ENCODE measurements around the gene RCSD1.

Gene RCSD1

GRCh38 chr1:167631936-167632614, 2.0 kb downstream of the RCSD1 start:
- peak overlapping the region; percentile 97 to 100 (median 100) for H3K9ac ChIP-seq
- peak in 1 of 11 experiments; percentile 14; a peak in 1 of 22 replicates for TF ChIP-seq Cebpa-rat (IDR thresholded peaks at IDR 0.05)
- peak overlapping the region; percentile 96 to 100 (median 100) for H3K27ac ChIP-seq
- H3K4me2 ChIP-seq: peak overlapping the region; percentile 94 to 99 (median 97)
- peaks cover 38 to 64% (median 59%) of the 10 kb centered on the region in 11 experiments for H3K36me3 ChIP-seq
- no peaks in the 10 kb centered on the region for H3K27me3 ChIP-seq
- no peaks in the 10 kb centered on the region for H3K9me3 ChIP-seq (replicated peaks in 1 of 11)
- H4K20me1 ChIP-seq: peaks cover 31 to 50% (median 40%) of the 10 kb centered on the region in 11 experiments
- H3K4me1 ChIP-seq: peaks cover 67 to 88% (median 76%) of the 10 kb centered on the region in 10 experiments
- H3K4me3 ChIP-seq: peak overlapping the region; percentile 86 to 98 (median 92)

- Histone ChIP-seq H3K9me3 (replicated peaks in 1 of 11) (no peaks in the 10 kb centered on the region), H3K27ac (peak overlapping the region; percentile 96 to 100 (median 100); a peak in 21 of 22 replicates), H3K4me3 (peak overlapping the region; percentile 86 to 98 (median 92)), H3K36me3 (peaks cover 51 to 77% (median 72%) of the 10 kb centered on the region in 11 experiments), H3K4me2 (peak overlapping the region; percentile 94 to 99 (median 97)), H3K4me1 (peaks cover 67 to 88% (median 76%) of the 10 kb centered on the region in 10 experiments), H3K27me3 (no peaks in the 10 kb centered on the region), H3K9ac (peak overlapping the region; percentile 97 to 100 (median 100)), H4K20me1 (peaks cover 44 to 63% (median 53%) of the 10 kb centered on the region in 11 experiments)
- TF ChIP-seq Cebpa-rat (IDR thresholded peaks at IDR 0.05): no peak
Observed at GRCh38 chr1:167633258-167633944, 3.4 kb downstream of the RCSD1 start.

GRCh38 chr1:167634435-167634834, 4.4 kb downstream of the RCSD1 start:
- H3K27me3 ChIP-seq: no peaks in the 10 kb centered on the region
- peak overlapping the region; percentile 86 to 98 (median 92) for H3K4me3 ChIP-seq
- H3K36me3 ChIP-seq: peaks cover 60 to 87% (median 80%) of the 10 kb centered on the region in 11 experiments
- peaks cover 55 to 72% (median 63%) of the 10 kb centered on the region in 11 experiments for H4K20me1 ChIP-seq
- peaks cover 67 to 88% (median 74%) of the 10 kb centered on the region in 10 experiments for H3K4me1 ChIP-seq
- peak overlapping the region; percentile 40 to 100 (median 100); a peak in 21 of 22 replicates for H3K27ac ChIP-seq
- no peak for TF ChIP-seq Cebpa-rat (IDR thresholded peaks at IDR 0.05)
- peak overlapping the region; percentile 94 to 99 (median 97) for H3K4me2 ChIP-seq
- H3K9me3 ChIP-seq (replicated peaks in 1 of 11): no peaks in the 10 kb centered on the region
- peak overlapping the region; percentile 97 to 100 (median 100); a peak in 21 of 22 replicates for H3K9ac ChIP-seq

GRCh38 chr1:167635156-167635648, 5.2 kb downstream of the RCSD1 start:
- Histone ChIP-seq H3K9ac (peak overlapping the region; percentile 43 to 100 (median 100); a peak in 20 of 22 replicates), H4K20me1 (peaks cover 62 to 80% (median 71%) of the 10 kb centered on the region in 11 experiments), H3K4me2 (peak overlapping the region; percentile 91 to 99 (median 97)), H3K4me3 (peak overlapping the region in 9 of 10 experiments; percentile 15 to 98 (median 91); a peak in 15 of 20 replicates), H3K27me3 (no peaks in the 10 kb centered on the region), H3K9me3 (replicated peaks in 1 of 11) (no peaks in the 10 kb centered on the region), H3K4me1 (peaks cover 72 to 91% (median 77%) of the 10 kb centered on the region in 10 experiments), H3K36me3 (peaks cover 68 to 95% (median 88%) of the 10 kb centered on the region in 11 experiments), H3K27ac (peak overlapping the region; percentile 13 to 100 (median 100); a peak in 21 of 22 replicates)
- no peak for TF ChIP-seq Cebpa-rat (IDR thresholded peaks at IDR 0.05)

- peak overlapping the region; percentile 43 to 100 (median 100); a peak in 20 of 22 replicates for H3K9ac ChIP-seq
- H3K4me2 ChIP-seq: peak overlapping the region; percentile 91 to 99 (median 97)
- H3K4me3 ChIP-seq: peak overlapping the region in 9 of 10 experiments; percentile 15 to 98 (median 91); a peak in 16 of 20 replicates
- H4K20me1 ChIP-seq: peaks cover 70 to 87% (median 78%) of the 10 kb centered on the region in 11 experiments
- peaks cover 75 to 100% (median 94%) of the 10 kb centered on the region in 11 experiments for H3K36me3 ChIP-seq
- peaks cover 79 to 99% (median 83%) of the 10 kb centered on the region in 10 experiments for H3K4me1 ChIP-seq
- no peaks in the 10 kb centered on the region for H3K9me3 ChIP-seq (replicated peaks in 1 of 11)
- TF ChIP-seq Cebpa-rat (IDR thresholded peaks at IDR 0.05): no peak
- H3K27ac ChIP-seq: peak overlapping the region; percentile 13 to 100 (median 100); a peak in 21 of 22 replicates
- no peaks in the 10 kb centered on the region for H3K27me3 ChIP-seq
Observed at GRCh38 chr1:167635941-167636340, 5.9 kb downstream of the RCSD1 start.

- Histone ChIP-seq H3K4me1 (peaks cover 85 to 100% (median 98%) of the 10 kb centered on the region in 10 experiments), H4K20me1 (peaks cover 91 to 100% (median 98%) of the 10 kb centered on the region in 11 experiments), H3K36me3 (peaks cover 96 to 100% (median 99%) of the 10 kb centered on the region in 11 experiments), H3K27me3 (no peaks in the 10 kb centered on the region), H3K4me2 (peak overlapping the region; percentile 91 to 99 (median 97)), H3K4me3 (peak overlapping the region in 2 of 10 experiments; percentile 29 to 91; a peak in 2 of 20 replicates), H3K9me3 (replicated peaks in 1 of 11) (no peaks in the 10 kb centered on the region), H3K9ac (peak overlapping the region in 7 of 11 experiments; percentile 5 to 100 (median 39); a peak in 7 of 22 replicates), H3K27ac (peak overlapping the region; percentile 13 to 100 (median 100); a peak in 16 of 22 replicates)
- no peak; a peak in 1 of 22 replicates for TF ChIP-seq Cebpa-rat (IDR thresholded peaks at IDR 0.05)
Observed at GRCh38 chr1:167638064-167638463, 8.0 kb downstream of the RCSD1 start.

GRCh38 chr1:167640051-167640450, 10.0 kb downstream of the RCSD1 start:
- Histone ChIP-seq H3K36me3 (peaks cover 97 to 100% (median 100%) of the 10 kb centered on the region in 11 experiments), H3K4me2 (peak overlapping the region in 9 of 11 experiments; percentile 15 to 98 (median 77); a peak in 15 of 22 replicates), H3K4me3 (peak overlapping the region in 1 of 10 experiments; percentile 8; a peak in 2 of 20 replicates), H3K9me3 (replicated peaks in 1 of 11) (no peaks in the 10 kb centered on the region), H4K20me1 (peaks cover 99 to 100% (median 100%) of the 10 kb centered on the region in 11 experiments), H3K27me3 (no peaks in the 10 kb centered on the region), H3K27ac (peak overlapping the region in 4 of 11 experiments; percentile 3 to 33 (median 14); a peak in 5 of 22 replicates), H3K9ac (0 out of 22 replicates have a peak overlapping the region, but pooled peaks of 1 of the 11 experiments have one; percentile 37), H3K4me1 (peaks cover 85 to 100% (median 98%) of the 10 kb centered on the region in 10 experiments)
- no peak for TF ChIP-seq Cebpa-rat (IDR thresholded peaks at IDR 0.05)
